ENCODE data around the gene POLR3K.

GRCh38 chr16:55571-56136, 2.2 kb upstream of the POLR3K start:
- TF ChIP-seq EZH2 (IDR thresholded peaks at IDR 0.05) (no peak), REST (IDR thresholded peaks at IDR 0.05; ENCODE audit: low read depth) (no peak), ZNF274 (IDR thresholded peaks at IDR 0.05; ENCODE audit: low read depth, low read length) (no peak), CTCF (IDR thresholded peaks at IDR 0.05 in 2 of 3, conservative IDR thresholded peaks at IDR 0.05 in 1 of 3; ENCODE audit: borderline replicate concordance in 1 of 3, insufficient read depth in 1 of 3, low read depth in 2 of 3, low read length in 2 of 3) (no peak), POLR2AphosphoS5 (IDR thresholded peaks at IDR 0.05; ENCODE audit: low read depth, low read length) (no peak), SP1 (IDR thresholded peaks at IDR 0.05; ENCODE audit: low read depth) (no peak)
